ENCODE data around the gene MYPN.

Gene MYPN

DNA sequence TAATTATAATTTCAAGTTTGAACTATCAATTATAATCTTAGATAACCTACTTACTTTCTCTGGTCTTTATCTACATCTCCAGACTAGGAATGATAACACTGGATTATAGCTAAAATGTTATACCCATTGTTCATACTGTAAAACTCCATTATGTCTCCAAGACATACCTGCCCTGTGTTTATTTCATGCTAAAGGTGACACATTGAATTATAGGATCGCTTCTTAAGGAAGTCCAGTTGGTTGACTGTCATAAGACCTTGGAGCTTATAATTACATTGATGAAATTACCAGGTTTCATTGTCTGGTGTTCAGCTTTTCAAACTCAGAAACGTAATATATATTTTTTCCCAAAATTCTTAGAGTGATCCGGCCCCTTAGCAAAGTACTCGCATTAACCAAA, 18.7 kb upstream of the MYPN start:
- DNase-seq (ENCODE audit: low read depth in 2 of 2): no peak

DNA sequence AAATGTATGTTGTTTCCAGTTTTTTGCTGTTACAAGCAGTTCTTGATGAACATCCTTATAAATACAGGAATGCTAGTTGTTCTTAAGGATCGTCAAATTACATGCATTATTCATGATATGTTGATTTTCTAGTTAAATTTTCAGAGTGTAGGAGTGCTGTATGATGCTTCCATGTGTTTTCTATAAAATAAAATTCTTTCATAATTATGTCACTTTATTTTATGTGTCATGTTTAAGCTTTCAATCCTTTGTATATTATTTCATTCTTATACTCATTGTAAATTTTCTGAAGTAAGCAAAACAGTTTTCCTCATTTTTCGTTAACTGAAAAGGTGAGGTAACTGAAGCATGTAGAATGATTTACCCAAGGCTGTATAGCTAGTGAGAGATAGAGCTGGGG, 16.8 kb upstream of the MYPN start:
- DNase-seq (ENCODE audit: low read depth in 2 of 2): no peak

DNA sequence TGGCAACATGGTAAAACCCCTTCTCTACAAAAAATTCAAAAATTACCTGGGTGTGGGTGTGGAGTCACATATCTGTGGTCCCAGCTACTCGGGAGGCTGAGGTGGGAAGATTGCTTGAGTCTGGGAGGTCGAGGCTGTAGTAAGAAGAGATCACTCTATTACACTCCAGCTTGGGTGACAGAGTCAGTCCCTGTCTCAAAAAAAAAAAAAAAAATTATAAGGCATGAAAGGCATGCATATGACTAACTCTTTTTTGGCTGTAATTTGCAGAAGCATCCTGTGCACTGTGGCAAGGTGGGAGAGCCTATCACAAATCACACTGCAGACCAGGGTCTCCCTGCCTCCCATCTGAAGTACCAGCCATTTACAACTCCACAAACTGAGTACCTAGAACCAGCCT, 14.1 kb upstream of the MYPN start:
- DNase-seq (ENCODE audit: low read depth in 2 of 2): no peak

DNA sequence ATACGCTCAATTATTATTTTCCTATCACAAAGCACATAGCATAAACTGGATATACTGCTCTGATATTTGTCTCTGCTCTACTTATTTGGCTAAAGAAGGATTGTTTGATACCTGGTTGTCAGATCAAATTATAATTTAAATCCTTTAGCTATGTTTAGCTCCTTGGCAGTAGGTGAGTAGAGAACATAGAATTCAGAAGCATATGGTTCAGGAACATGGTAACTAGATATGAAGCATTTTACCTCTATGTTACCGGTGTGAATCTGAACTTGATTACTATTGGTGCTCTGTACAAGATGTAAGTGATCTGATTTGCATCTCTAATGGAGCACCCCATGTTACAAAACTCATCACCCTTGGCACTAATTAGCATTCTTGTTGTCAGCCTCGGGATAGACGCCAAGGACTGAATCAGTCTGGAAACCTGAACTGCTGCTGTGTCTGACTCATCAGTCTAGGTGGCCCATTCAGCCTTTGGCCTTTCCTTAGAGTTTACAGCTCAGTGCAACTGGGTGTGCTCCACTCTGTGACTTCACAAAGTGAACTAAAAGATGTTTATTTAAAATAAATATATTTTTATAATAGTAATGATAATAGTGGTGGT, 12.3 kb upstream of the MYPN start:
- DNase-seq (ENCODE audit: low read depth in 2 of 2): no peak

DNA sequence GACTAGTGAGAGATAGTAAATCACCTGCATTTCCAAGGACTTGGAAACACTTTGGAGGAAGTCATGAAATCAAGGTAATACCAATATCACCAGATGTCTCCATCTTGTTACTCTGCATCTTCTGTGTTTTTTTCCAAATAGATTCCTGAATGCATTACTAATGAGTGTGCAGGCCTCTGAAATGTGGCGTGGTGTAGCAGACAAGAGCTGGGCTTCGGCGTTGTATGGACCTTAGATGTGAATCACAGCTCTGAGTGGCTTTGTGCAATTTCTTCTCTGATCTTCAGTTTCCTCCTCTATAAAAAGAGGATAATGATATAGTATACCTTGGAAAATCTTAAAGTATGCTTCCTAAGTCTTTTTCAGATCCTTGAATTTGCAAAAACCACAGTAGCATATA, 9.6 kb upstream of the MYPN start:
- no peak for DNase-seq (ENCODE audit: low read depth in 2 of 2)

DNA sequence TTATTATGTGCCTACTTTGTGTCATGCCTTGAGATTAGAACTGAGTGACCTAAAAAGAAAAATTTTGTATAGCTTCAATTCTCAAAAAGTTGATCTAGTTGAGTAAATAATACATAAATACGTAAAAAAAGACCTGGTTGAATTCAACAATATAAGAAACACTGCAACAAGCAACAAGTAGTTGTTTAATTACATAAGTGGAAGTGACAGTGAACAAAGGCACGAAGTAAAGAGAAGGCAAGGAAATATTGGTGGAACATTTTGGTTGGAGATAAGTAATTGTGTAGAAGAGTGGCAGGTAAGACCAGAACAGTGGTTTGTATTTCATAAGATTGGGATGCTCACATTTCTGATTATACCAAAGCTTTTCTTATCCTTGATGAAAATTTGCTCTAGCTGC, 8.2 kb upstream of the MYPN start:
- DNase-seq (ENCODE audit: low read depth in 2 of 2): no peak

DNA sequence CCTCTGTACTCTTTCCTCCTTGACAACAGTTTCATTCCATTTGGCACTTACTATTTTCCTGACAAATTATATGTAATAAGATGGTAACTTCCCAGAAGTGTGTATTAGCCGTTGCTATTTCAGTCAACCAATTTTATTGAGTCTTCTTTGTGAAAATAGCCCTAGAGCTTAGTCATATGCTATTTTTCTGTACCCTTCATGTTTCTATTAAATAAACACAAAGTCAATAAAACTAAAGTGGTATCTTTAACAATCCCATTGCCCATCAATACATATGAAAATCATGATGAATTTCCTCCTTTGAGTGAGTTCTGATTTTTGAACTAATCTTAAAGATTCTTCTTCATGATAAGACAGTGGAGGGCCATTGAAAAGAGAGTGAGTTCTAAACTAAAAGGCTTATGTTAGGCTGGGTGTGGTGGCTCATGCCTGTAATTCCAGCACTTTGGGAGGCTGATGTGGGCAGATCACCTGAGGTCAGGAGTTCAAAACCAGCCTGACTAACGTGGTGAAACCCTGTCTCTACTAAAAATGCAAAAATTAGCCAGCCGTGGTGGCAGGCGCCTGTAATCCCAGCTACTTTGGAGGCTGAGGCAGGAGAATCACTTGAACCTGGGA, 5.9 kb upstream of the MYPN start:
- no peak for DNase-seq (ENCODE audit: low read depth in 2 of 2)

DNA sequence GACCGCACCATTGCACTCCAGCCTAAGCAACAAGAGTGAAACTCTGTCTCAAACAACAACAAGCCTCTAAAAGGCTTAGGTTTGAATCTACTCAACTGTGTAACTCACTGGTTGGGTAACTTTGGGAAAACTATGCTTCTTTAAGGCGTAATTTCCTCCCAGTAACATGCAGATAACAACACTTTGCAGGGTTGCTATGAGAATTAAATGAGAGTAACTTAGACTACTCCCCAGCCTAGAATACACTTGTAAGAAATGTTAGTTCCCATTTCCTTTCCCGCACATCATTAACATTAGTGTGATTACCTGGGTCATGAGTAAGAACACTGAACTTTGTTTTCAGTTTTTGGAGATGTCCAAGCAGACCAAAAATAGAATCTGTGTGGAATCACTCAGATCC, 5.4 kb upstream of the MYPN start:
- no peak for DNase-seq (ENCODE audit: low read depth in 2 of 2)

DNA sequence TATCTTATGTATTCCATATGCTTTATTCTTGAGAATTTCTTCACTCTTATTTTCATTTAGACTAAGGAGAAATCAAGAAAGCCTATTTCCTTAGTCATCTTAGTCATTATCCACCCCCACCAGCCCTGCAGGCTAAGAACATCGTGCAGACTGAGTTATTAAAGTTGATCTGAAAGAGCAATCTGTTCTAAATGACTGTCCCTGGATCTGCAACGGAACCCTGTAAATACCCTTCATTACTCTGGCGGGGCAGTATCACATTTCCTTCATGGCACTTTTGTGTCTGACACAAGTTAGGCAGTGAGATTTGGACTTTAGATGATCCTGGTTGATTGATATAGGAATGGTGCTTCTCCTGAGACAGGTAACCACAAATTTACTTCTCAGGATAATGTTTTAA, 3.5 kb upstream of the MYPN start:
- DNase-seq (ENCODE audit: low read depth in 2 of 2): no peak

DNA sequence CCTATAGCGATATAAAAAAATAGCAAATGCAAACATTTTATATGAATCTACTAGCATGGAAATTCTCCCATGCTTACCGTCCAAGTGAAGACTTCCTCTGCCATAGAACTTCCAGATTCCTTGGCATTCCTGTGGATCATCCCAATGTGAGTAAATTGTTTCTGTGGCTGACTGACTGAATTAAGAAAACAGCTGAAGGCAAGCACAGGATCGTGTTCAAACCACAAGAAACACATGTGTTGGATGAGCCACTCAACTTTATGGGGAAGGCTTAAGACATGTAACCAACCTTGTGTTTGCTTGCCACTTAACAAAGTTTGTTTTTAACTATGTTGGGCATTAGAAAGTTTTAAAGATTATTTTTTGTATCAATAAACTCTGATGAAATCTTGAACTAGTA, 2.6 kb upstream of the MYPN start:
- no peak for DNase-seq (ENCODE audit: low read depth in 2 of 2)

DNA sequence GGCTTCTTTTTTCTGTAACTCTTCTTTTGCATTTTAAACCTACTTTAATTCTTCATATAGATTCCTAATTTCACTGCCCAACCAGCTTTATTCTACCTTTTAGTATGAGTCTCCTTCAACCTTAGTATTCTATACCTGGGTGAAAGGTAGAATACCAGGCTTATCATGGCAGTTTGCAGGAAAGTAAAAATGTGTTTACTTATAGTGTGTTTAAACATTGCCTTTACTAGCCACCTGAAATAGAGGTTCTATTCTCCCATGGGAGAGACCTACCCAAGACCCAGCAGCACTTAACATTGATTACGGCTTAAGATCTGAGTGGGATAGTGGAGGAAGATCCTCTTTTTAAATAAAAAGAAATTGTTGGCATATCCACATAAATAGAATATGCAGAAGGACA, 1.6 kb upstream of the MYPN start:
- no peak for DNase-seq (ENCODE audit: low read depth in 2 of 2)

DNA sequence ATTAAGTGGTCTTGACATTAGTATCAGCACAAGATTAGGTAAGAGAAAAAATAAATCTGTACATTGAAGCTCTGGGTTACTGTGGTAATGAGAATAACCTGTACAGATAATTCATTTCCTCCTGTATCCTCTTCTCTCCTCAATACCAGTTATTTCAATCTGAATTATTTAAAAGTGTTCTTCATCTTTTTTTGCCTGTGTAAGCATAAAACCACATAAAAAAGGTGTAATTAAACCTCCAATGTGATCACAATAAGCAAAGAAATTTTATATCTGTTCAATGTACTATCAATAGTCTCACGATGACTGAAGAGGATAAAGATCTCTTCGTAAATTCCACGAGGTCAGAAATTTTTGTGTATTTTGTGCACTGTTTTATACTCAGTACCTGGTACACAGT, 1.2 kb upstream of the MYPN start:
- DNase-seq (ENCODE audit: low read depth in 2 of 2): no peak

DNA sequence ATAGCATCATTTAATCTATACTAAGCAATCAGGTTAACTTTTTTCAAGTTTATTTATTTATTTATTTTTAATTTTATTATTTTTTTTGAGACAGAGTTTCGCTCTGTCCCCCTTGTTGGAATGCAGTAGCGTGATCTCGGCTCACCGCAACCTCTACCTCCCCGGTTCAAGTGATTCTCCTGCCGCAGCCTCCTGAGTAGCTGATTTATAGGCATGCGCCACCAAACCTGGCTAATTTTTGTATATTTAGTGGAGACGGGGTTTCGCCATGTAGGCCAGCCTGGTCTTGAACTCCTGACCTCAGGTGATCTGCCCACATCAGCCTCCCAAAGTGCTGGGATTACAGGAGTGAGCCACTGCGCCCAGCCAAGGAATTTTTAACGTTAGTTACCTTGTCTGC, 635 bp upstream of the MYPN start:
- DNase-seq (ENCODE audit: low read depth in 2 of 2): no peak

DNA sequence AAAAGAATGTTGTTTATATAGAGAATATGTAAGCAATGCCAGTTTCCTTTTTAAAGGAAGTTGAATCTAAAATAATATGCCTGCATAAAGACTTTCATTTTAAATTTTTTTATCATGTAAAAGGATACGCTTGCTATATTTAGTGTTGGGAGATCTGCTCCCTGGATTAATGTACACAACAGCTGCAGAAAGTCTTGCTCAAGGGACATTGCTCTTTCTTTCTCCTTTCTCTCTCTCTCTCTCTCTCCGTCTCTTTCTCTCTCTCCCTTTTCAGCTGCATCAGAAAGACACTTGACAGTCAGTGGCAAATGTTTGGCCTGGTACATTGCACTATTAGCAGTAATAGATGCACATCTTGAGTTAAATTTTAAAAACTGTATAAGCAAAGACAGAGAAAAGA, 739 bp downstream of the MYPN start:
- DNase-seq (ENCODE audit: low read depth in 2 of 2): no peak

DNA sequence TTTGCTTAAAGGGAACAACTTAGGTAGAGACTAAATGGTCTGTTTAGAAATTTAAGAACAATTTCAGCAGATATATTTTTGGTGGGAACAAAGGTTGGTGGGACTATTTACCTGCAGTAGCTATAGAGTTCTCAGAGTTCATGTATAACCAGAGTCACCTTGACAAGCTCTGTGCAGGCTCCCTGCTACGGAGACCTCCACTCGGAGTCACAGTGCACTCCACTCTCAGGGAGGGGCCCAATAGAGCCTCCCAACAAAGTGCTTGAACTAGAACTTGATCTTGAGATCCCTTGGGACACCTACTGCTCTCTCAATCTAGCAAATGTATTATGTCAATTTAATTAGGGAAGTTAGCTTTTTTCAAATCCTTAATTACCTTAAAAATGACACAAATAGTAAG, 2.3 kb downstream of the MYPN start:
- no peak for DNase-seq (ENCODE audit: low read depth in 2 of 2)

DNA sequence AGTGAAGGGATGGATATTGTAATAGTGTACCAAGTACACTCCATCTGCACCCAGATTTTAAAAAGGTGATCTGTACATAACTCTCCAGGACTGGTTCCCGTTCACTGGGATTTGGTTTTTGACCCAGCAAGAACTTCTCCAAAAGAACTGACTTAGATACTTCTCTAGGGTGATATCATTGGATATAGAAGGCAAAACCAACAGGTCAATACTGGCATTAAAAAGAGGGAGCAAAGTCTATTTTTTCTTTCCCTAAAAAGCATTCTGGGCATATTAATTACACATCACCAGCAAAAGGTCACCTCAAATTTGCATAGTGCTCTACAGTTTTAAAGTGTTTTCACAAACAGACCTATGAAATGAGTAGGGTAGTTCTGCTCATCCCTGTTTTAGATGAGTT, 3.5 kb downstream of the MYPN start:
- DNase-seq (ENCODE audit: low read depth in 2 of 2): no peak

DNA sequence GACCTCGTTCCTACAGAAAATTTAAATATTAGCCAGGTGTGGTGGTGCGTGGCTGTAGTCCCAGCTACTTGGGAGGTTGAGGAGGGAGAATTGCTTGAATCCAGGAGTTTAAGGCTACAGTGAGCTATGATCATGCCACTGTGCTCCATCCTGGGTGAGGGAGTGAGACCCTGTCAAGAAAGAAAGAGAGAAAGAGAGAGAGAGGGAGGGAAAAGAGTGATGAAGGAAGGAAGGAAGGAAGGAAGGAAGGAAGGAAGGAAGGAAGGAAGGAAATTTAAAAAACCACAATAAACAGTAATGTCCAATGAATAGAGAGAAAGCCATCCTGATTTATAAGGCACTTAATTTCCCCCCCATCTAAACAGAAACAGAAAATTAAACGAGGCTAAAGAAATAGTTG, 9.4 kb downstream of the MYPN start:
- no peak for DNase-seq (ENCODE audit: low read depth in 2 of 2)

DNA sequence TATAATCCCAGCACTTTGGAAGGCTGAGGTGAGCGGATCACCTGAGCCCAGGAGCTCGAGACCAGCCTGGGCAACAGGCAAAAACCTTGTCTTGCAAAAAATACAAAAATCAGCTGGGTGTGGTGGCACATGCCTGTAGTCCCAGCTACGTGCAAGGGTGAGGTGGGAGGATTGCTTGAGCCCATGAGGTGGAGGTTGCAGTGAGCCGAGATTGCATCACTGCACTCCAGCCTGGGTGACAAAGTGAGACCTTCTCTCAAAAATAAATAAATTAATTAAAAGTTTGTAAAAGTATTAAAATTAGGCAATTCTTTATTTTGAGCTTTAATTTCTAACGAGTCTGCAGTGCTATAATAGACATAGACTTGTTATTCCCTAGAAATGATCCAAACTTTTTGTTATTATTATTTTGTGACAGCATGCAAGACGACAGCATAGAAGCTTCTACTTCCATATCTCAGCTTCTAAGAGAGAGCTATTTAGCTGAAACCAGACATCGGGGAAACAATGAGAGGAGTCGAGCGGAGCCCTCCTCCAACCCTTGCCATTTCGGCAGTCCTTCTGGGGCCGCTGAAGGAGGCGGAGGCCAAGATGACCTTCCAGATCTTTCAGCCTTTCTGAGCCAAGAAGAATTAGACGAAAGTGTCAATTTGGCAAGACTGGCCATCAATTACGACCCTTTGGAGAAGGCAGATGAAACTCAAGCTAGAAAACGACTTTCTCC, 11.9 kb downstream of the MYPN start:
- no peak for DNase-seq (ENCODE audit: low read depth in 2 of 2)

DNA sequence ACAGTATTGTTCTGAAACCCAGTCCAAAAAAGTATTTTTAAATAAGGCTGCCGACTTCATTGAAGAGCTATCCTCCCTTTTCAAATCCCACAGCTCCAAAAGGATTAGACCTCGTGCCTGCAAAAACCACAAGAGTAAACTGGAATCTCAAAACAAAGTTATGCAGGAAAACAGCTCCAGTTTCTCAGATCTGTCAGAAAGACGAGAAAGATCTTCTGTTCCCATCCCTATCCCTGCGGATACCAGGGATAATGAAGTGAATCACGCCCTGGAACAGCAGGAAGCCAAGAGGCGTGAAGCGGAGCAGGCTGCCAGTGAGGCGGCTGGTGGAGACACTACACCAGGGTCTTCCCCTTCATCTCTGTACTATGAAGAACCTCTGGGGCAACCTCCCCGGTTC, 12.6 kb downstream of the MYPN start:
- DNase-seq (ENCODE audit: low read depth in 2 of 2): no peak

DNA sequence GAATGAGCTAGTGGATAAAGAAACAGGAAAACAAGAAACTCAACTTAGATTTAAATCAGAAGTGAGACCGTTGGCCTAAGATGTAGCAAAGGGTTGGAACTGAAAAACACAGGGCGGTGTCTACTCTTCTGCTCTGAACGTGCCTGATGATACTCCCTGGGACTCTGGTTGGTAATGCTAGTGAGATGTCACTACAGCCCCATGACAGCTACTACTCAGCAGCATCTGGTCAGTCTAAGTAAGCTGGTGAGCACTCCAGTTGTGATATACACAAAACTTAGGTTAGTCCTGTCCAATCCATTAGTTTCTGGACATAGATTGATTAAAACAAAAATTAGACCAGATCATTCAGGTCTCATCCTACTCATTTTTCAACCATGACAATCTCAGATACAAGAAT, 15.4 kb downstream of the MYPN start:
- no peak for DNase-seq (ENCODE audit: low read depth in 2 of 2)

DNA sequence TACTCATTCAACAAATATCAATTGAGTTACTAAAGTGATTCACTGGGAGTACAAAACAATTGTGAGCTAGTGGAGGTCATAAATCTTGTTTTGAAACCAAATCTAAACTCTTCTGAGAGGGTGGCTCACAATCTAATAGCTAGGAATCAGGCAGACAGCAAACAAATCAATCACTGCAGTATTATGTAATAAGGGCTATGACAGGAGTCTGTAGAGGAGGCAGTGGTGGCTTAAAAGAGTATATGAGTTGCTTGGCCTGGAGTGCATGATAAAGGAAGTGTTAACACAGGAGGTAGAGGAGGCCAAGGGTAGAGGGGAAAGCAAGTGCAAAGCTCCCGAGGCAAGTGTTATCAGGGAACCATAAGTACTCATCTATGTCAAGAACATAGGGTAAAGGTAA, 16.5 kb downstream of the MYPN start:
- no peak for DNase-seq (ENCODE audit: low read depth in 2 of 2)

DNA sequence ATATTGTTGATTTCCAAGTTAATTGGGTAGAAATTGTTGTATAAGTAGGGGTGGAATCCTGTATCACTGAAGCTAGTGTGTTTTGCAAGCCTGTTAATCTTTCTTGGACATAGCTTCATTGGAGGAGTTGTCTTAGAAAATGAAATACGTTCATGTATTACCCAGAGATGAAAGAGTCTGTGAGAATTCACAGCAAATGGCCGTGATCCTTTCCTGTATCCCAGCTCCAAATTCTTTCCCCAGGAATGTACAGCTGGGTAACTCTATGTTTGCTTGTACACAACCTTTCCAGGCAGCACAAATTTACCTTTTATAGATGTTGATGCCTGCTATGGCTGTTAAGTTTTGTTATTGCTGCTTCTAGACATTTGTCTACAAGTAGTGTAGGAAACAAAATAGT, 18.7 kb downstream of the MYPN start:
- DNase-seq (ENCODE audit: low read depth in 2 of 2): no peak

DNA sequence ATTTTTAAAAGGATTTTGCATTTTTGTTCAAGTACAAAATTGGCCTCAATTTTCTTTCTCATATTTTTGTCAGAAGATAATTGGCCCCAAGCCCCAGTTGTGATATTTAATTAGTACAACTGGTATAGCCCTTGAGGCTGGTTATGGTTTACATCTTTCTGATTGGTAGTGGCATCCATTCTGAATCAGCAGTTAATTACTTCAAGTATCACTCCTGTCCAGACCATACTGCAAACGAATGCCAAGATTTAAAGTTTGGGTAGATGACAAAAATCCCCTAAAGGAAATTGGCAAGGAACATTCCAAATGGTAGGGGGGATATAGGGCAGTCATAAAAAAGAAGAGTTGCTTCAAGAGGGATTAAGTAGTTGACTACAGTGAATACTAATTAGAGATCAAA, 23.1 kb downstream of the MYPN start:
- no peak for DNase-seq (ENCODE audit: low read depth in 2 of 2)

DNA sequence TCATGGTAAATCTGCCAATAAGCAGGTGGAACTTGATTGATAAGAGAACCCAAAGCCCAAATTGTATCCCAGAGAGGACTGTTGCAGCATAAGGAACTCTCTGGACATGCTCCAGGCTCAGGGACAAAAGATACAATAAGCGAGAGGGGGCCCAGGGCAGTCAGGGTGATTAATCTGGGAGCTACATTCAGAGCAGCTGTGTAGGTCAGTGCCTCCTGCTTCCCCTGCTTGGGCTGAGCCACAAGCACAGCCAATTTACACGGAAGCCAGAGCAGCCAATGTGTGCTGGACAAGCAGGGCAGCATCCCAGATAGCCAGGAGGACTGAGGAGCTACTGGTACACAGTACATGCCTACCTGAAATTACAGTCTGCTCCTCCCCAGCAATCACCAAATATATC, 24.2 kb downstream of the MYPN start:
- DNase-seq (ENCODE audit: low read depth in 2 of 2): no peak

All from stimulated activated CD8-positive, alpha-beta memory T cell treated with anti-CD3 and anti-CD28 coated beads, Interleukin-15, amount 100 ng/mL, for 4 hours (primary cell).